Prostate gland (tissue), 2 donors: Measurements from ENCODE around the gene CAMKMT. TPM values are rescaled to one million over a fixed set of nuclear protein-coding genes. Genes with fewer than 3 reads are reported as not detected.

Experiments
- DNase-seq: peaks from one replicate; pipeline ENCODE4 v3.0.0-alpha.2; 2019; ENCODE audit warnings: low spot score
- H3K27ac ChIP-seq, 2 donors: fragments of 200-600 bp; sonication (generic); 2 replicates each; pipeline ENCODE4 v1.5.1; 2017 to 2019
- H3K27me3 ChIP-seq: fragments of 200-600 bp; sonication (generic); replicated peaks from 2 replicates; pipeline ENCODE4 v1.5.1; 2019; ENCODE audit not compliant: insufficient read depth
- H3K36me3 ChIP-seq, 2 donors: fragments of 200-600 bp; sonication (generic); 1 replicate in 1 of 2; 2 replicates in 1 of 2; pipeline versions ENCODE4 v1.5.1 to v1.8.1; 2017 to 2019
- H3K4me1 ChIP-seq: fragments of 200-600 bp; sonication (generic); replicated peaks from 2 replicates; pipeline ENCODE4 v1.5.1; 2019
- H3K4me3 ChIP-seq, 2 donors: fragments of 200-600 bp; sonication (generic); 2 replicates each; pipeline ENCODE4 v1.5.1; 2017 to 2019
- H3K9me3 ChIP-seq: fragments of 200-600 bp; sonication (generic); 2 replicates; pipeline ENCODE4 v1.5.1; 2017
- CTCF ChIP-seq, 4 experiments: fragments of 200-600 bp in 2 of 4; fragments of 450-650 bp in 2 of 4; sonication (generic) in 2 of 4; IDR thresholded peaks; 1 replicate in 3 of 4; 2 replicates in 1 of 4; pipeline ENCODE4 v1.5.1; 2016 to 2019; ENCODE audit warnings: antibody characterized with exemption in 4 of 4, mild to moderate bottlenecking in 2 of 4, moderate library complexity in 2 of 4
- POLR2A ChIP-seq: fragments of 450-650 bp; IDR thresholded peaks from one replicate; pipeline ENCODE4 v1.6.1; 2016; ENCODE audit warnings: antibody characterized with exemption, mild to moderate bottlenecking
- POLR2AphosphoS5 ChIP-seq: sonication (generic); formaldehyde crosslinking; IDR thresholded peaks from one replicate; pipeline ENCODE4 v1.6.1; 2017; ENCODE audit warnings: antibody characterized with exemption
- WGBS: methylation state at CpG from one replicate; pipeline ENCODE4 v1.1.5; 2018; 5-methylcytosine and 5-hydroxymethylcytosine counted together
- intact Hi-C: fragments of 100-400 bp; cut with DNase I; formaldehyde crosslinking; loops from one replicate; pipeline ENCODE4 v1.14.2; 2022
- total RNA-seq, 2 donors: library from RNA; depleted of rRNA; stranded (reverse); fragments of >200 nt; gene quantifications; one replicate each; pipeline ENCODE4 v1.1.0, GENCODE V29; 2016

Gene CAMKMT
- total RNA-seq, 2 donors from 2014 or later = 5.4 to 7.6 TPM

DNA sequence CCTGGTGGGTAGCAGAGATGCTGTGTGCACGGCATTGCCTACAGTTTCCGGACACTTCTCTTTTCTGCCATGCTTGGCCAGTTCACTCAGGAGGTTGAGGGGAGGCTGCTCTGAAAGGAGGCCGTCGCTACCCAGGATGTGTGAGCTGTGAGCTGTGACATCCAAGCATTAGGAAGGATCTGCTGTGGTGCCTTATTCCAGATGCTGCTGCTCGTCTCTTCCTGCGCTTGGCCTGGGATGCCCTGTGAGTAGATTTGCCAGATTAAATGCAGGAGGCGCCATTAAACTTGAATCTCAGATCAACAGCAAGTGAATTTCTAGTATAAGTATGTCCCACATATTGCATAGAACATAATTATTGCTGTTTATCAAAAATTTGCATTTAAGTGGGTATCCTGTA is 455.5 kb downstream of the CAMKMT start:
- TF ChIP-seq POLR2A (no peak), POLR2AphosphoS5 (no peak), CTCF (IDR thresholded peaks at IDR 0.05) (no peak)
- Histone ChIP-seq H3K4me1 (no peaks in the 10 kb centered on the region), H3K36me3 (no peaks in the 10 kb centered on the region), H3K27me3 (no peaks in the 10 kb centered on the region), H3K4me3 (no peak overlapping the region), H3K27ac (no peak overlapping the region), H3K9me3 (no peaks in the 10 kb centered on the region)
- no peak for DNase-seq
- WGBS = 92% methylated on average over 7 of the region's 7 CpGs
- intact Hi-C loops = no loop called here

GRCh38 chr2:44817673-44818335 is 456.1 kb downstream of the CAMKMT start:
- TF ChIP-seq CTCF (IDR thresholded peaks at IDR 0.05) (no peak), POLR2A (no peak)
- 83% methylated on average over 2 of the region's 2 CpGs for WGBS
- Histone ChIP-seq H3K27me3 (no peaks in the 10 kb centered on the region), H3K27ac (no peak overlapping the region), H3K36me3 (no peaks in the 10 kb centered on the region), H3K4me1 (no peaks in the 10 kb centered on the region), H3K4me3 (no peak overlapping the region), H3K9me3 (no peaks in the 10 kb centered on the region)
- intact Hi-C loops = no loop called here
- no peak for DNase-seq

DNA sequence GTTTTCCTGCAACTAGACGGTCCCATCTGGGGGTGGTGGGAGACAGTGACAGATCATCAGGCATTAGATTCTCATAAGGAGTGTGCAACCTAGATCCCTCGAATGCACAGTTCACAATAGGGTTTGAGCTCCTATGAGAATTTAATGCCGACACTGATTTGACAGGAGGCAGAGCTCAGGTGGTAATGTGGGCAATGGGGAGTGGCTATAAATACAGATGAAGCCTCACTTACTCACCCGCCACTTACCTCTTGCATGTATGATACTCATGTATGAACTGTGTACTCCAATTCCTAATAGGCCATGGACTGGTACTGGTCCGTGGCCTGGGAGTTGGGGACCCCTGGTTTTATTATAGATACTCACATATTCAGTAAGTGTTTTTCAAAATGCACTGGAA is 457.3 kb downstream of the CAMKMT start:
- Histone ChIP-seq H3K4me1 (no peaks in the 10 kb centered on the region), H3K9me3 (no peaks in the 10 kb centered on the region), H3K36me3 (no peaks in the 10 kb centered on the region), H3K4me3 (no peak overlapping the region), H3K27ac (no peak overlapping the region), H3K27me3 (no peaks in the 10 kb centered on the region)
- WGBS = 84% methylated on average over 5 of the region's 5 CpGs
- intact Hi-C loops = no loop called here
- no peak for DNase-seq
- TF ChIP-seq POLR2AphosphoS5 (no peak), CTCF (IDR thresholded peaks at IDR 0.05) (no peak), POLR2A (no peak)

DNA sequence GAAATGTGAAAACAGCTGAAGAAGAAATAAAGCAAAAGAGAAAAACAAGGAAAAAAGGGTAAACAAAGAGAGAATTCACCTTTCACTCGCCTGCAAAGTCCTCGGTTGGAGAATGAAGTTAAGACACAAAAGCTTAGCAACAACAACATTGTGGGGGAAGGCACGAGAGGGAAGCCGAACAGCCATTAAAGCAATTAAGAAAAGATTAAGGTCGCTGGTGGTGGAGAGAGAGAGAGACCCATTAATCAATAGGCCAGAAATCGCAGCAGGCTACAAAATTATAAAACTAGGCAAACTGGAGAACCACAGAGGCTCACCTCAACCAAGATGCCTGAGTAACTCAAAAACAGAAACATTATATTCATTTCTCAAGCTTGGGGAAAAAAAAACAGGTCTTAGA is 459.8 kb downstream of the CAMKMT start:
- Histone ChIP-seq H3K4me3 (no peak overlapping the region), H3K4me1 (no peaks in the 10 kb centered on the region), H3K27me3 (no peaks in the 10 kb centered on the region), H3K9me3 (no peaks in the 10 kb centered on the region), H3K36me3 (no peaks in the 10 kb centered on the region), H3K27ac (no peak overlapping the region)
- TF ChIP-seq POLR2AphosphoS5 = no peak
- TF ChIP-seq POLR2A = no peak
- TF ChIP-seq CTCF (IDR thresholded peaks at IDR 0.05) = no peak
- WGBS = 43% methylated on average over 6 of the region's 6 CpGs
- intact Hi-C loops = no loop called here
- no peak for DNase-seq

GRCh38 chr2:44822174-44822573 is 460.4 kb downstream of the CAMKMT start:
- no peaks in the 10 kb centered on the region for H3K4me1 ChIP-seq
- no peaks in the 10 kb centered on the region for H3K27me3 ChIP-seq
- no peaks in the 10 kb centered on the region for H3K9me3 ChIP-seq
- TF ChIP-seq POLR2AphosphoS5 = no peak
- TF ChIP-seq CTCF (IDR thresholded peaks at IDR 0.05) = no peak
- no peak for TF ChIP-seq POLR2A
- intact Hi-C loops = no loop called here
- H3K36me3 ChIP-seq = no peaks in the 10 kb centered on the region
- no peak overlapping the region for H3K27ac ChIP-seq
- DNase-seq = no peak
- no peak overlapping the region for H3K4me3 ChIP-seq
- 61% methylated on average over 6 of the region's 6 CpGs for WGBS
